Right renal pelvis (tissue), 4 donors: ENCODE data around the gene CMTM5. TPM values are rescaled to one million over a fixed set of nuclear protein-coding genes. Genes with fewer than 3 reads are reported as not detected.

Source experiments
- DNase-seq, 4 donors: peaks; one replicate each; pipeline ENCODE4 v3.0.0-alpha.2; 2013; ENCODE audit warnings: low read depth in 4 of 4, low spot score in 3 of 4, missing footprints in 1 of 4
- polyA plus RNA-seq, 4 donors: library from polyadenylated mRNA; unstranded; fragments of 120-200 nt; gene quantifications; one replicate each; pipeline ENCODE4 v1.2.1, GENCODE V29; 2013; ENCODE audit not compliant: insufficient read length in 4 of 4

Gene CMTM5
- polyA plus RNA-seq, 4 donors, result 2.0 to 3.3 (median 2.9) TPM

DNA sequence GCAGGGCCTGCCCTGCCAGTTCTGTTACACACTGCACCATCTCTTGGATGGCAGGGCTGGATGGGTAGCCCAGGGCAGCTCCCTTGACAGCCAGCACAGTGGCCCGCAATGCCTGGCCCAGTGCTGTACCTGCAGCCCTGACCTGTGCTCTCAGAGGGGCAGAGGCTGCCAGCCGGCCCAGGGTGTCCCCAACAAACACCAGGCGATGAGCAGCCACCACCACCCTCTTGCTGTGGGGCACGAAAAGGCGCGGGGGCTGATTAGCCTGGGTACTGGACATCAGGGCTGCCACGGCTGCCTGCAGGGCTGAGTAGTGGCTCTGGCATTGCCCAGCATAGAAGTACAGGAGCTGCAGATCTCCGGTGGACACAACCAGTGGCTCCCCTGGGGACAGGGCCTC, 19.6 kb upstream of the CMTM5 start:
- DNase-seq, result no peak

DNA sequence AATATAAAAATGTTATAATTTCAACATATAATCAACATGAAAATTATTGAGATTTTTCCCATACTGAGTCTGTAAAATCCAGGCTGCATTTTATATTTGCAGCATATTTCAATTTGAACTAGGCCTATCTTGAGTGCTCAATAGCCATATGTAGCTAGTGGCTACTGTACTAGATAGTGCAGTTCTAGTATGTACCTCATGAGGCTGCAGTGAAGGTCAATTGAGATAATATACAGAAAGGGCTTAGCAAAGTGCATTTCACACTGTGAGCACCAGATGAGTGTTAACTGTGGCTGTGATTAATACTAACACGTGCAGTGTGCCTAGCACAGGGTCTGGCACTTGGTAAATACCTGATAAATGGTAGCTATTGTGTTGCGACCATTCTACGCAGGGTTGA, 18.8 kb upstream of the CMTM5 start:
- DNase-seq, result no peak

DNA sequence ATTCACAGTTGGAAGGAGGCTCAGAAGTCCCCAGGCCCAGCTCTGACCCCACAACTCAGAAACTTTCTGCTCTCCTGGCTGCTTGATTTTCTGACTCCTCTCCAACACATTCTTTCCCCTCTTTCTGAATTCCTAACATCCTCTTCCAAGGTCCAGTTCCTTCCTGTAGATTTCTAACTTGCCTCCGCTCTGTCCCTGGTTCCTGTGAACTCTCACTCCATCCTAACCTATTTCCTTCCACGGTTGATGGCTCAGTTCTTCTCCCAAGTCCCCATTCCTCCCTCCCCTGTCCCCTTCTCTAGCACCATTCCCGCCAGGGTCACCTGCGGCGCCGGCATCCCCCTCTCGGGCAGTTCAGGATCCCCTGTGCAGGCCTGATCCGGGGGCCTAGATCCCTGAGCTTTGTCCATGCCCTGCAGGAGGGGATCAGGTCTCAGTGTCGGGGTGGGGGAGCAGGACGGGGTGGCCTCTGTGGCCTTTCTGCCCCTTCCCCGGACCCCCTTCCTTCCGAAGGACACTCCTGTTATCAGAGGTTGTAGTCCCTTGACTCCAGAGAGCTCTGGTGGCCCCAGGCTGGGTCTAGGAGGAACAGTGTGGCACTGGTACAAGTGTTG, 18.2 kb upstream of the CMTM5 start:
- DNase-seq, result no peak

DNA sequence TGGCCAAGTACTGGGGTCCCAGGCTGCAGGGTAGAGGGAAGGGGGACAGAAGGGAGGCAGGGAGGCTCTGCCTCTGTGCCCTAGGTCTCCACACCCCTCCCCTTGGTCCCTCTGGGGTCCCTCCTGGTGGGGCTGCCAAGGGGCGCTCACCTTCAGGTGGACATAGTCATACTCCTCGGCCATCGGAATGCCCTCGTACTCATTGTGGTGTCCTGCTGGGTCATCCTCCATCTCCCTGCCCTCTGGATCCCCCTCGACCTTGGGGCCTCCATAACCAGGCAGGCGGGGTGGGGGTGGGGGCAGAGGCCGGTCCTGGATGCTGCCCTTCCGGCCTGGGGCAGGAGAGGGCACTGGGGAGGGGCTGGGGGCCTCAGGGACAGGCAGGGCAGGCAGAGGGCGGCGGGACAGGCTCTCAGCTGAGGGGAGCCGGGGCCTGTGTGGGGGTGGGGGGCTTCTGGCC, 17.6 kb upstream of the CMTM5 start:
- DNase-seq, result no peak

DNA sequence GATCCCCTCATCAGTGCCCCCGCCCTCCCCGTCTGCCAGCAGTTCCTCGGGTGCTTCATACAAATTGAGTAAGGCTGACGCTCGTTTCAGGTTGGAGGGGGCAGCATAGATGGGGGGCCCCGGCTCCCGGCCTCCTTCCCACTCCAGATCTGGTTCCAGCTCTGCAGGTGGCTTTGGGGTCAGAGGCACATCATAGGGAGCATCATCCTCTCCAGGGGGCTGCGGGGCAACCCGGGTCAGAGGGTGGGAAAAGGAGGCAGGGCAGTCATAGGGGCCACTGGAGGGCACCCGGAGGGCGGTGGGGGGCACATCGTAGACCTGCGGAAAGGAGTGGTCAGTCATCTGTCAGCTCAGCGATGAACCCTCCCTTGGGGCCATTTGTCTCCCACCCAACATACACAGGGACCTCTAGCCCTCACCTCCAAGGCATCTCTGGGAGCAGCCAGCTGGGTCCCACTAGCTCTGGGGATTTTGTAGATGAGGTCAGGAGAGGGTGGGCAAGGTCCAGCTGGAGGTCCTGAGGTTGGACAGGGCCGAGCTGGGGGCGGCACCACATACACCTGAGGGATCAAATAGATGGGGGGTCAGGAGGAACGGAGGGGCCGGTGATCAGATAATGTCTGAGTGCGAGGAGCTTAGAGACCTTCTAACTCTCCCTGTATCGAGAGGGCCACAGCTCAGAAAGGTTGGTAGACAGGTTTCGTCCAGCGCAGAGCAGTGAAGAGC, 17.0 kb upstream of the CMTM5 start:
- DNase-seq, result no peak

GRCh38 chr14:23360496-23360895, 16.4 kb upstream of the CMTM5 start:
- DNase-seq, result no peak

DNA sequence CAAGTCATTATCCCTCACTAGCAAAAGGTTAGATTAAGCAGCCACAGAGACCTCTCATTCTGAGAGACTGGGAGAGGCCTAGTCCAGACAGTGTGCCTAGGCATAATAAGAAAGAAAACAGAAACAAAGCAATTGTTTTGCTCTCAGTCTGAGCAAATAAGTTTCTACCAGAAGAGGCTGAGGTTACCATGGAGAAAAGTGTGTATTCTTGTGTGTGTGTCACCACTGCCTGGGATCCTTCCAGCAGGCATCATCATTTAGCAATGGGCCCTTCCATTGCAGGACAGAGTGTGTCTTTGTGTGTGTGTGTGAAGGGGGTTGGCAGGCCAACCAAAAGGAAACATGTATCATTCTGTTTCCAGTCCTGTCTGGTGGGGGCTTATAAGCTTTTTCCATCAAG, 15.5 kb upstream of the CMTM5 start:
- no peak for DNase-seq

DNA sequence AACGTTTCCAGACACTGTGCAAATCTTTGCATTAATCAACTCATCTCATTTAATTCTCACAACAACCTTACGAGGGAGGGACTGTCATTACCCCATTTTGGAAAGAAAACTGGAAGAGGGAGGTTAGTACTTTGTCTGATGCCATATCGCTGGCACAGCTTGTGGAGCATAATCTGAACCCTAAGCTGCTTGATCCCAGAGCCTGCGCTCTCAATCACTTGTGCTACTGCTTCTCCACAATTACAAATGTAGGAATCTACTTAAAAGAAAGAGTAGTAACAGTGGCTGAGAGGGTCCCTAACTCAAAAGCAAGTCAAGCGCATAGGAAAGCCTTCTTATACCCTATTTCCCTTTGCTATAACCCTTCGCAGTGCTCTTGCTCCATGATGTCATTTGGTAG, 15.1 kb upstream of the CMTM5 start:
- DNase-seq, result no peak

DNA sequence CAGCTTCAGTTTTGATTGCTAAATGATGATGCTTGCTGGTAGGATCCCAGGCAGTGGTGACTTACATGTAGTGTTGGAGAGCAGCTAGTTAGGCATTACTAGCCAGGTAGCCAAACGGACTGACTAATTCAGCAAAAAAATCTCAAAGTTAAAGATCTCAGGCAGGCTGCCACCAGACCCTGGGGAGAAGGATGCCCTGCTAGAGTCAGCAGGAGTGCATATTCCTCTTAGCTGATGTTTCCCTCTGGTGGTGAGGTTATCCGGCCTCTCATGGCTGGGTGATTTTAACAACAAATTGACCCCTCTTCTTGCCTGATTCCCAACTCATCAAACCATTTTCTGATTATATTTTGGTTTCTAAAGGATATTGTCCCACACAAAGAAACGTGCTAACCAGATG, 14.6 kb upstream of the CMTM5 start:
- DNase-seq, result no peak

DNA sequence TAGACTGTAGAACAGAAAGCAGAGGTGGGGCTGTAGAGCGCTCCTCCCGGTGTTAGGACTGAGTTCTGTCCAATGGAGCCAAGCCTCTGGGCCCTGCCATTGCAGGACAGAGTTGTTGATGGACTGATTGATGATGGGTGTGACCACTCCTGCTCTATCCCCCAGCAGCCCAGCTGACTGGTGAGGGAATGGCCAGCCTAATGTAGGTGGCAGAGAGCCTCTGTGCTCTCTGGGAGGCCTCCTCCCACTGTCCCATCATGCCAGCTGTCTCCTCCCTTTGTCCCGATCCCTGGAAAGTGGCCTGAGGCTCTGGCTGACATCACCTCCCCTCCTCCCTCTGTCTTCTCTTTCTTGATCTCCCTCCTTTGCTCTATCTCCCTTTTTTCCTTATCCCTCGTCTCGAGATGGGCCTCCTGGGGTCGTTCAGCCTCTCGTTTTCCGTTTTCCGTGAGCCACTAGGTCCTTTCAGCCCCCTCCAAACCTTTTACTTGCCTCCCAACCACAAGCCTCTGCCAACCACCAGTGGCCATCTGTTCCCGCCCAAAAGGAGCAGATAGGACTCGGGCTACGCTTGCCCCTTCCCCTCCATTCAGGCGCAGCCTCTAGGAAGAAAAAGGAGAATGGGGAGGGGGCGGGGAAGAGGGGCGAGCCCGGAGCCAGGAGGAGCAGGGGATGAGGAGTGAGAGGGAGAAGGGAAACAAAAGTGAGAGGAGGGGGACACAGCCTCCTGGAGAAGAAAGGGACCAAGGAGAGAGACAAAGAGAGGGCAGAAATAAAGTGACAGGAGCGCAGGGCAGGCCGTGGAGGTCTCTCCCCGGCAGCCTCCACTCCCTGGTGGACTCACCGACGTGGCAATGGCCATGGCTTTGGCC, 12.4 kb upstream of the CMTM5 start:
- DNase-seq, result peak in 1 of 4 donors; percentile 21

DNA sequence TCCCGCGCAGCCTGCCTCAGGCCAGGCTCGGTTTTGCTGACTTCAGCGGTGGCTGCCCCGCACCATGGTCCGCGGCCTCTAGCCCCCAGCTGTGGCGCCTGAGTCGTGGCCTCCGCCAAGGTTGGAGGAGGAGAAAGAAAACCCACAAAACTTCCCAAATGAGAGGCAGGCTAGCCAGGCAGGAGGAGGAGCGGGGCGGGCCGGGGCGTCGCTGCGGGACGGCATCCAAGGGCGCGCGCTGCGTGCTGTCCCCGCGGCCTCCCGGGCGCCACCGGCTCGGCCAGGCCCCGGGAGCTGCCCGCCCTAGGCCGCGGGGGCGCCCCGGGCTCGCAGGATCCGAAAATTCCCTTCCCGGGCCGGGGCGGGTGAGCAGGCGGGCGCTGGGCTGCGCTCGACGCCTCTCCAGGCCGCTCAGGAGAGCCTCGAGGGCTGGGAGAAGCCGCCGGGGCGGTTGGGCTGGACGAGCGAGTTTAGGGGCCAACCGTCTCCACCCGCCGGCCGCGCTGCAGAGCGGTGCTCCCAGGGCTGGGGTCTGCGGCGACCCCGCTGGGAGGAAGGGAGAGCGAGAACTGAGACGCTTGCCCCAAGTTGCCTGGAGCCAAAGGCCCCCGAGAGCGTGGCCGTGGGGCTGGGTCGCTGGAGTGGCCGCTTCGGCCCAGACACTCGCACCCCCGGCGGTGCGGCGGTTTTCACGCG, 11.7 kb upstream of the CMTM5 start, which contains the start of gene EFS:
EFS (minus strand) TSS at position 137 of the 696 bp plus-strand sequence. CDS start 147 bp downstream, outside the sequence.
- DNase-seq, result peak in 1 of 4 donors; percentile 45

DNA sequence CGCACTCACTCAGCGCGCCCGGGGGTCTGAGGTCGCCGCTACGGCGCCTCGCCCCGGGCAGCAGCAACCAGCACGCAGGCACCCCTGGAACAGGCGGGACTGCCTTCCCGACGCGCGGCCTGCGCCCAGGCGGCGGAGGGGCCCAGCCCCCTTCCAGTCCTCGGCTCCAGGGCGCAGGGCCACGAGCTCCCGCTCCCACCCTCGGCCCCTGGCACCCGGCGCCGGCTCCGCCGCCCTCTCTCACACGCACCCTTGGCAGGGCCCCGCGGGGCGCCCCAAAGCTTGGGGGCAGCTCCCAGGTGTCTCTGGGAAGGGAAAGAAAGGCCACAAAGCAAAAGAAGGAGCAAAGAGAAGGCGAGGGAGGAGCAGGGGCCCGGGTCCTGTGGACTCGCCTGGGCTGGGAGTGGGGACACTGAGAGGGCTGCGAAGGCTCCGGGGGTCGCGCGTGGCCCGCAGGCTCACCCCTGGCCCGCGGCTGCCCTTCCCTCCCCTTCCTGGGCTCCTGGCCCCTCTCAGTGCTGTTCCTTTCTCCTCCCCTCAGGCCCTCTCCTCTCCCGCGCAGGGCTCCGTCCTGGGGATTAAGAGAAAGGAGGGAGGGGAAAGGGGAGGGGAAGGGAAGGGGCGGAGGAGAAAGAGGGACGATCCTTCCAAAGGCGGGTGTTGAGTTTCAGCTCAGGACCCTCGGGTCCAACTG, 11.0 kb upstream of the CMTM5 start:
- peak; percentile 78 to 94 (median 91) for DNase-seq

DNA sequence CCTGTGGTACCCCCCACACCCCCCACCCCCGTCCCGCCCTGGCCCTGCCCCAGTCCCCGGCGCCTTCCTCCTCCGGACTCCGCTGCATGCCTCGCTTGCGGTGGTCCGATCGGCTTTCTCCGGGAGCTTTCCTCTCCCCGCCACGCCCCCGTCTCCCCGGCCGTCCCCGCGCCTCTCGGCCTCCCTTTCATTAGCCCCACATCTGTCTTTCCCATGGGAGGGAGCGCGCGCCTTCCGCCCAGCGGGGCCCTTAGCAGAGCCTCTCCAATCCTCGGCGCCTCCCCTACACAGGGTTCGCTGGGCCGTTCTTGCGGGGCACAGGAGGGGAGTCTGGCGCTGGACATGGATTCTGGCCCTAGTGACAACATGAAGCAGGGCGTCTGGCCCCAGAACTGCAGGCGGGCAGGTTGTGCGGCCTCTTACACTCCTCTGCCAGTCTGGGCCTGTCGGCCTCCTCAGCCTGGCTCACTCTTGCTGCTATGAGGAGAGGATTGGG, 10.4 kb upstream of the CMTM5 start:
- peak in 3 of 4 donors; percentile 69 to 75 (median 71) for DNase-seq

DNA sequence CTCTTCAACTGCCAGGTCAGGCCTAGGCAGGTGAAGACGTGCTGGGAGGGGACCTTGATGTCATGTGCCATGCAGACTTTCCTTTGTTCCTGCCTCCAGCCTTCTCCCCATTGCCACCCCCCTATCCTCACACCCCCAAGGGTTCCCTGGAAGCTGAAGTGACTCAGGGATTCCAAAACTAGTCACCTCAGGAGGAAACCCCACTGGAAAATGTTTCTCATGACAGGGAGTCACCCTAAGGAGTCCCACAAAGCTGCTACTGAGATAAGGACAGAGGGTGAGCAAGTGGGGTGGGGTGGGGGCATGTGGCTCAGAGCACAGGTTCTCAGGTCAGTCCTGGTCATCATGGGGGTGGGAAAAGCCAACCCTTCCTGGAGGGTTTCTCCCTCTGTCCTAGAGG, 6.6 kb upstream of the CMTM5 start:
- DNase-seq, result no peak

DNA sequence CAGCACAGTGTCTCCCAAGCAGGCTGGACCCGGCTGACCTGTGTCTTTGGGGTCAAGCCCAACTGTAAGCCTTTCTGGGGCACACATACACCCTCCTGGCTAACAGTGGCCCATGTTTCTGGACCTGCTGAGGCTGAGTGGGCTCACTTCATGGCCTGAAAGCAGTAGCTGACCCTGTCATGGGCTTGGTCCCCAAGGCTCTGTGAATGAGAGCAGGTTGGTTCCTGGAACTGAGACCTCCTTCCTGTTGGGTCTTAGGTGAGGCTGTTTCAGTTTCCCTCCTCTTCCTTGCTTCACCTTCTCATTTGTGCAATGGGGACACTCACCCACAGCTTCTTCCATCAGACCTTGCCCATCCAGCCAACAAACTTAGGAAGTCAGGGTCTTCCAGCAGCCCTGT, 5.0 kb upstream of the CMTM5 start:
- no peak for DNase-seq

DNA sequence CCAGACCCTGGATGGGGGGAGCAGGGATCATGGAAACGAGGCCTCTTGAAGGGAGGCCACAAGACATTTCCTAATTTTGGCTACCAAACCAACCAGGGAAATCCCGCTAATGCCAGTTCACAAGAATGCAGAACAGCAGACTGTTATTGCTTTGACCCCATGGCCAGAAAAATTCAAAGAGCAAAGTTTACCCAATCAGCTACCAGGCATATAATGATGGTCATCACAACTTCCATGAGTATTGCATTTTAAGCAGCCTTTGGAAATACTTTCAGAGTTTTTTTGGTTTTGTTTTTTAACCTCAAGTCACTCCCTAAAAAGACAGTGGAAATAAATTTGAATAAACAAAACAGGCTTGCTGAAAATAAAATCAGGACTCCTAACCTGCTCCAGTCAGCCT, 4.3 kb upstream of the CMTM5 start, which contains the start of gene IL25:
IL25 (plus strand) TSS at position 301 of the 400 bp plus-strand sequence.
- DNase-seq, result no peak

DNA sequence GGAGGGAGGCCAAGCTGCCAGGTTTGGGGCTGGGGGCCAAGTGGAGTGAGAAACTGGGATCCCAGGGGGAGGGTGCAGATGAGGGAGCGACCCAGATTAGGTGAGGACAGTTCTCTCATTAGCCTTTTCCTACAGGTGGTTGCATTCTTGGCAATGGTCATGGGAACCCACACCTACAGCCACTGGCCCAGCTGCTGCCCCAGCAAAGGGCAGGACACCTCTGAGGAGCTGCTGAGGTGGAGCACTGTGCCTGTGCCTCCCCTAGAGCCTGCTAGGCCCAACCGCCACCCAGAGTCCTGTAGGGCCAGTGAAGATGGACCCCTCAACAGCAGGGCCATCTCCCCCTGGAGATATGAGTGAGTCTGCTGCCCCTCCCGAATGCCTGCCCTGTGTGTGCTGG, 3.8 kb upstream of the CMTM5 start:
- DNase-seq, result no peak

DNA sequence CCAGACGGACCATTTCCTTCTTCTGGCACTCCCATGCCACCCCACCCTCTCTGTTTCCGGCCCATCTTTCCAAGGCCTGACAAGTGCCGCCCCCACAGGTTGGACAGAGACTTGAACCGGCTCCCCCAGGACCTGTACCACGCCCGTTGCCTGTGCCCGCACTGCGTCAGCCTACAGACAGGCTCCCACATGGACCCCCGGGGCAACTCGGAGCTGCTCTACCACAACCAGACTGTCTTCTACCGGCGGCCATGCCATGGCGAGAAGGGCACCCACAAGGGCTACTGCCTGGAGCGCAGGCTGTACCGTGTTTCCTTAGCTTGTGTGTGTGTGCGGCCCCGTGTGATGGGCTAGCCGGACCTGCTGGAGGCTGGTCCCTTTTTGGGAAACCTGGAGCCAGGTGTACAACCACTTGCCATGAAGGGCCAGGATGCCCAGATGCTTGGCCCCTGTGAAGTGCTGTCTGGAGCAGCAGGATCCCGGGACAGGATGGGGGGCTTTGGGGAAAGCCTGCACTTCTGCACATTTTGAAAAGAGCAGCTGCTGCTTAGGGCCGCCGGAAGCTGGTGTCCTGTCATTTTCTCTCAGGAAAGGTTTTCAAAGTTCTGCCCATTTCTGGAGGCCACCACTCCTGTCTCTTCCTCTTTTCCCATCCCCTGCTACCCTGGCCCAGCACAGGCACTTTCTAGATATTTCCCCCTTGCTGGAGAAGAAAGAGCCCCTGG, 1.2 kb upstream of the CMTM5 start:
- no peak for DNase-seq

- DNase-seq, result no peak
These were observed 328 bp downstream of the CMTM5 start for GRCh38 chr14:23377198-23377550.
